ENCODE data around the gene MRPL54.

The MRPL54 gene

GRCh38 chr19:3816566-3817218 lies 54.2 kb downstream of the MRPL54 start:
- no peaks in the 10 kb centered on the region for H4K20me1 ChIP-seq
- peak overlapping the region in 4 of 11 experiments; percentile 14 to 25 (median 16); a peak in 4 of 22 replicates for H3K27ac ChIP-seq
- peak overlapping the region; percentile 11 to 96 (median 44); a peak in 15 of 22 replicates for H3K4me2 ChIP-seq
- peak overlapping the region in 4 of 11 experiments; percentile 2 to 18 (median 12); a peak in 2 of 22 replicates for H3K9ac ChIP-seq
- peaks cover 77 to 98% (median 86%) of the 10 kb centered on the region in 10 experiments for H3K4me1 ChIP-seq
- H3K36me3 ChIP-seq: no peaks in the 10 kb centered on the region
- H3K4me3 ChIP-seq: no peak overlapping the region
- H3K27me3 ChIP-seq: no peaks in the 10 kb centered on the region
- H3K9me3 ChIP-seq (replicated peaks in 1 of 11): no peaks in the 10 kb centered on the region
- no peak for TF ChIP-seq Cebpa-rat (IDR thresholded peaks at IDR 0.05)

All from BLaER1 treated with 17β-estradiol and CSF1 and Interleukin-3, amounts not matched to agents 10 nM and 100 nM (cell line).